Stimulated activated CD4-positive, alpha-beta T cell treated with anti-CD3 and anti-CD28 coated beads, Interleukin-12 subunit alpha, Interleukin-12 subunit beta, amount 100 ng/mL, for 24 hours (primary cell): ENCODE measurements around the gene SETD5.
A peak's percentile ranks its signal among the peaks of the same experiment; 100 is the strongest.

Experiments
- DNase-seq, 2 experiments: peaks; one replicate each; pipeline ENCODE4 v3.0.0-alpha.2; 2020; ENCODE audit warnings: low read depth in 2 of 2

The SETD5 gene

GRCh38 chr3:9388562-9389272 is 8.7 kb upstream of the SETD5 start:
- DNase-seq = no peak

GRCh38 chr3:9390265-9390888 is 7.0 kb upstream of the SETD5 start:
- no peak for DNase-seq

GRCh38 chr3:9392041-9392440 is 5.4 kb upstream of the SETD5 start:
- no peak for DNase-seq

- DNase-seq = no peak
These were observed 1.7 kb upstream of the SETD5 start for GRCh38 chr3:9395570-9396300.

- peak; percentile 66 to 77 for DNase-seq
These were observed 1.1 kb upstream of the SETD5 start for GRCh38 chr3:9396301-9396631.

GRCh38 chr3:9396632-9397331 is 633 bp upstream of the SETD5 start:
- DNase-seq = peak; percentile 90 to 97

GRCh38 chr3:9397906-9398699 is 688 bp downstream of the SETD5 start:
- peak in 1 of 2 experiments; percentile 18 for DNase-seq

GRCh38 chr3:9398700-9399336 is 1.4 kb downstream of the SETD5 start:
- DNase-seq = peak in 1 of 2 experiments; percentile 9

GRCh38 chr3:9399337-9399703 is 1.9 kb downstream of the SETD5 start:
- DNase-seq = no peak

- DNase-seq = no peak
These were observed 2.3 kb downstream of the SETD5 start for GRCh38 chr3:9399746-9400145.

- DNase-seq = no peak
These were observed 3.2 kb downstream of the SETD5 start for GRCh38 chr3:9400616-9401015.

GRCh38 chr3:9401986-9402385 is 4.6 kb downstream of the SETD5 start:
- no peak for DNase-seq

- DNase-seq = no peak
These were observed 5.2 kb downstream of the SETD5 start for GRCh38 chr3:9402410-9403228.

GRCh38 chr3:9403463-9403862 is 6.0 kb downstream of the SETD5 start:
- DNase-seq = no peak

- no peak for DNase-seq
These were observed 7.3 kb downstream of the SETD5 start for GRCh38 chr3:9404680-9405079.

GRCh38 chr3:9405756-9406155 is 8.3 kb downstream of the SETD5 start:
- DNase-seq = no peak

- no peak for DNase-seq
These were observed 9.6 kb downstream of the SETD5 start for GRCh38 chr3:9406856-9407626.

- DNase-seq = no peak
These were observed 10.6 kb downstream of the SETD5 start for GRCh38 chr3:9408061-9408460.

GRCh38 chr3:9408546-9408945 is 11.1 kb downstream of the SETD5 start:
- DNase-seq = no peak
